HG03025 (cell line): ENCODE results near the gene CABS1.

Source experiments
- ATAC-seq: cut with Tn5 transposase; IDR thresholded peaks from one replicate; pipeline ENCODE4 v1.9.1; 2021; ENCODE audit warnings: mild to moderate bottlenecking, moderate library complexity; ENCODE audit not compliant: unreplicated experiment, low FRiP score

The CABS1 gene

DNA sequence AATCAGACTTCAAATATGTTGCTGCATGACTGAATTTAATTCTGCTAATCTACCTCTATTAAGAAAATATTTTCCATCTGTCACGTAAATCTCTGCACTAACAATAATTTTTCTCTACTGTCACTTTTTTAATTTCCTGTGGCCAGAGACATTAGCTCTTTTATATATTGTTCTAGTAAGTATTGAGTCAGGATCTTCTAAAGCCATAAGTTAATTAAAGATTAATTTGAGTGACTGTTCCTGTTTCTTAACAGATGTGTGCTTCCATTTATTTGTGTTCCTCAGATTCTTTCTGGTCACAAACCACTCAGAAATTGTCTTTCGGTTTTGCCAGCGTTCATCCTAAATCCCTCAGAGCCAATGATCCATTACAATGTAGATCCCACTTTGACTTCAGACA is 45.8 kb downstream of the CABS1 start:
- no peak for ATAC-seq

DNA sequence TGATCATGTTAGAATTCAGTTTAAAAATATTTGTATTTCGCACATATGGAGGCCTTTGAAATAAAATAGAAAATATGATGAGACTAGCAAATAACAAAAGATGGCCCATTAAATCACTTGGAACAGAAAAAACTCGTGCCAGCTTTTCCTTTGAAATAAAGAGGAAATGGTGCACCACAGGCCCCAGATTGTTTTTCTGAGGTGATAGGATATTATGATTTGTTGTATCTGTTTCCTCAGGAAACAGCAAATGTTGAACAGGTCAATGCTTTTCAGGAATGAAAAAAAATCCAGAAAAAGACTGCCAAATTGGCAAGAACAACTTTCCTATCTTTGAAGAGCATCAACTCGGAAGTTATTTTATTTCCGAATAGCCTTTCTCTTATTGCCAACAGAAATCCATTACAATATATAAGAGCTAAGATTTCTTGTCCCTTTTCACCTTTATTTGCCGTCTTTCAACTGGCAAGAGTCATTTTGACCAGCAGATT is 48.0 kb downstream of the CABS1 start, which contains the start of gene SMR3B:
TSS of gene SMR3B (plus strand) at position 441 of the 491 bp plus-strand sequence. CDS start 1,380 bp downstream, outside the sequence.
- ATAC-seq, result no peak
